Activated naive CD8-positive, alpha-beta T cell treated with anti-CD3 and anti-CD28 coated beads, Interleukin-2, amount 50 U/mL, for 16 hours (primary cell): ENCODE results near the gene PRSS56.

Source experiments
- DNase-seq: peaks from one replicate; pipeline ENCODE4 v3.0.0-alpha.2; 2020; ENCODE audit warnings: low read depth, low spot score

Gene PRSS56

GRCh38 chr2:232486558-232487384 lies 33.4 kb upstream of the PRSS56 start:
- no peak for DNase-seq

- DNase-seq: no peak
These were observed 32.6 kb upstream of the PRSS56 start, which contains the start of gene ECEL1 for GRCh38 chr2:232487385-232488096. TSS of gene ECEL1 (minus strand) at chr2:232487834. CDS start at chr2:232486653, 1,181 bp downstream.

- no peak for DNase-seq
These were observed 32.0 kb upstream of the PRSS56 start for GRCh38 chr2:232488097-232488711.

- no peak for DNase-seq
These were observed 31.4 kb upstream of the PRSS56 start for GRCh38 chr2:232488721-232489300.

GRCh38 chr2:232489516-232490220 lies 30.5 kb upstream of the PRSS56 start:
- DNase-seq: no peak

GRCh38 chr2:232490221-232491138 lies 29.7 kb upstream of the PRSS56 start:
- DNase-seq: no peak

- DNase-seq: no peak
These were observed 28.9 kb upstream of the PRSS56 start for GRCh38 chr2:232491139-232491780.

GRCh38 chr2:232492236-232492848 lies 27.8 kb upstream of the PRSS56 start:
- no peak for DNase-seq

- DNase-seq: no peak
These were observed 27.1 kb upstream of the PRSS56 start for GRCh38 chr2:232492963-232493700.

- no peak for DNase-seq
These were observed 26.3 kb upstream of the PRSS56 start for GRCh38 chr2:232493701-232494474.

GRCh38 chr2:232494542-232494941 lies 25.6 kb upstream of the PRSS56 start:
- DNase-seq: no peak

- no peak for DNase-seq
These were observed 24.9 kb upstream of the PRSS56 start for GRCh38 chr2:232495292-232495691.

GRCh38 chr2:232496501-232497270 lies 23.5 kb upstream of the PRSS56 start:
- no peak for DNase-seq

- no peak for DNase-seq
These were observed 22.8 kb upstream of the PRSS56 start for GRCh38 chr2:232497348-232497747.

- DNase-seq: no peak
These were observed 21.7 kb upstream of the PRSS56 start for GRCh38 chr2:232498452-232498851.

- DNase-seq: no peak
These were observed 18.8 kb upstream of the PRSS56 start for GRCh38 chr2:232501331-232501771.

GRCh38 chr2:232501794-232502390 lies 18.3 kb upstream of the PRSS56 start:
- DNase-seq: no peak
